Measurements from ENCODE around the gene PPFIA2.

PPFIA2 gene

DNA sequence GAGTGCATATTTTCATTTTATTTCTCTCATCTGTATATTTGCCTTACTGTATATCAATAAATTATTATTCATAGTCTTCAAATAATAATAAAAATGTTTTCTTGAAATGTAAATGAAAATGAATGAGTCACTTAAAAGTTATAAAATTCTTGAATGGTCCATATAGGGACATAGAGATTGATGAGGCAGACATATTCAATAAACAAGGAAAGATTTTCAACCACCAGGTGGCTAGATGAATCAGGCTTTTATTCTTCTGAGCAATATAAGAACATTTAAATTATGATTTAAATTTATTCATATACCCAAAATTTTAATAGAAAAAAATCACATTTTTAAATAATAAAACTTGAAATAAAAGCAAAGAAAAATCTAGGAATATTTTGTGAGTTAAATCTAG lies 431.7 kb downstream of the PPFIA2 start:
- no peak for DNase-seq
- intact Hi-C loops (cut with DNase I): no loop called here

DNA sequence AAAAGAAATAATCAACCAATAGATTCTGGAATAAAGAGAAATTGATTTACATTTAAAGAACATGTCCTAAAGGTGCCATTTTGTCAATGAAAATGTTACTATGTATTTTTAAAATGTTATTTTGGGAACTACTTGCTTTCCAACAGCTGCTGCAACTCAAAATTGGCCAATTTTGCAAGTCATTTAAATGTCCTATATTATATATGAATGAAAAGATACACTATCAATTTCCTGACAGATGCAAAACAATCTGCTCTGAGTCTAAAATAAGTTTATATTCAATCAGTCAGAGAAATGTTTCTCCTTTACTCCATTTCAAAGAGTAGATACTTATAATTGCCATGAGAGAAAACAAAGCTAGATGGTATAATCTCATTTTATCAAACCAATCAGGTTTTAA lies 434.1 kb downstream of the PPFIA2 start:
- intact Hi-C loops (cut with DNase I): no loop called here
- no peak for DNase-seq

DNA sequence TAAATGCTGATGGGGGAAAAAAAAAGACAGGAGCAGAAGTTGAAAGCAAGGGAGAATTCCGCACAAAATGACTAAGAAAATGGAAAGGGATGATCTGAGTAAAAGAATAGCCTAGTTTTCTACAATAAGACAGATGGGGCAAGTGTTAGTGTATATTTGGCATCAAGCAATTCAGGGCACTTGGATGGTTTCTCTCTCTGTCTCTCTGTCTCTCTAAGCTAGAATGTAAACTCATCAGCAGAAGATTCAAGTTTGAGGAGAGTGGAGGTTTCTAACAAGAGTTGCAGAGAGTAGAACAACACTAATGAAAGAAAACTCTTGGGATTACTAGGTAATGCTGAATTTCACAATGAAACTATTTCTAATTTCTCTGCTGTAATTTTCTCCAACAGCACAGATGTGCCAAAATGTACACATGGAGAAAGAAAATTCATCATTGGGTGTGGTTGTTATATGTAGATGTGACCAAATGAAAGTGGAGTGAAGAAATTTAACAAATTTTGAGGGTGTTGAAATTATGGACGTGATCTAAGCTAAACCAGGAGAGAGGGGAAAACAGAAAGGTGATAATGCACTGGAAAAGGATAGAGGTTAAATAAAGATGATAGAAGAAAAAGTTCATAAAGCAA lies 444.1 kb downstream of the PPFIA2 start:
- DNase-seq: no peak

DNA sequence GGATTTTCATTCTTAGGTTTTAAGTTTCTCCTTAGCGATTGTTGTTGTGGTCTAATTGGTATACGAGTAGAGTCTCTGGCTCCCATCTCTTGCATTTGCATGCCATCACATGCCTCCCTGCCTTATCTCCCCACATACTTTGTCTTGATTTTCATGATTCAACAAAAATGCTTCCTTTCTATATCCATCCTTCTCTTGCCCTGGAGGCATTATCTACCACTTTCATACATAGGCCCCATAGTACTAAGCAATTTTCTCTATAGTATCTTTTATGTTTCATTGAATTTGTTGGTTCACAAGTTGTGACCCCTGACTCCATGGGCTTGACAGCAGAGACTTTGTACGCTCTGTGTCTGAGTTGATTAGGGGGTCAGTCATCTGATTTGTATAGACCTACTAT lies 455.2 kb downstream of the PPFIA2 start:
- intact Hi-C loops (cut with DNase I): no loop called here

More for the DNA sequence above, 444.1 kb downstream of the PPFIA2 start:
- intact Hi-C loops (cut with DNase I): no loop called here

DNA sequence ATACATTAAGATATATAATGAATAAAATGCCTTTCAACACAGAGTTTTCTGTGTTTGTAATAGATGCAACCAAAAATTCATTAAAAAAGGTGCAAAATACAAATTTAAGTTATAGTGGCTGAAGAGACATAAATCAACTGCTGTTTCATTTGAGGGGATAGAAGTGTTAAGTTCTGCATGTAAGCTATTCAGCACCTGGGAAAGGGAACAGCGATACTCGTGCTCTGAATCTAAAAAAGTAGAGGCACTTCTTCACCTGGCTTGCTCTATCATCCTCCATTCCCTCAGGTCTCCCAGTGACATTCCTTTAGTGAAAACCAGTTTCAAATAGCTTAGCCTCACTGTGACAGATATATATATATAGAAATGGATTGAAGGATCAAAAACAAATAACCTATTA lies 458.7 kb downstream of the PPFIA2 start:
- DNase-seq: no peak
- intact Hi-C loops (cut with DNase I): no loop called here

More for the DNA sequence above, 455.2 kb downstream of the PPFIA2 start:
- DNase-seq: no peak

DNA sequence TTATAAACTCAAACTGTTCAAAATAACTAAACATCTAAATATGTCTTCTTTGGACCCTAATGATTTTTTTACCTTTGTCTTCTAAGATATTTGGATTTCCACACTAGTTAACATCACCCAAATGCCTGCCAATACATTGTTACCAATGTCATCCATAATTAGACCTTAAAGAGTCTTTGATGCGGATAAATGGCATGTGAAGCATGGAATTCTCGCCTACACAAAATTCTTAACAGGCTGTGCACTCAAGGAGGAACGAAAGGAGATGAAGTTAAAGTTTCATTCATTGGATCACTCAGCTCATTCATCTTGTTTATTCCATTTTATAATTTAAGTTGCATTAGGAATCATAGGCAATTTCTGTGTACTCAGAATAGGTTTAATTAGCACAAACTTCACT lies 461.5 kb downstream of the PPFIA2 start:
- peak in 4 of 42 donors; percentile 9 to 42 (median 28) for DNase-seq
- intact Hi-C loops (cut with DNase I): no loop called here

DNA sequence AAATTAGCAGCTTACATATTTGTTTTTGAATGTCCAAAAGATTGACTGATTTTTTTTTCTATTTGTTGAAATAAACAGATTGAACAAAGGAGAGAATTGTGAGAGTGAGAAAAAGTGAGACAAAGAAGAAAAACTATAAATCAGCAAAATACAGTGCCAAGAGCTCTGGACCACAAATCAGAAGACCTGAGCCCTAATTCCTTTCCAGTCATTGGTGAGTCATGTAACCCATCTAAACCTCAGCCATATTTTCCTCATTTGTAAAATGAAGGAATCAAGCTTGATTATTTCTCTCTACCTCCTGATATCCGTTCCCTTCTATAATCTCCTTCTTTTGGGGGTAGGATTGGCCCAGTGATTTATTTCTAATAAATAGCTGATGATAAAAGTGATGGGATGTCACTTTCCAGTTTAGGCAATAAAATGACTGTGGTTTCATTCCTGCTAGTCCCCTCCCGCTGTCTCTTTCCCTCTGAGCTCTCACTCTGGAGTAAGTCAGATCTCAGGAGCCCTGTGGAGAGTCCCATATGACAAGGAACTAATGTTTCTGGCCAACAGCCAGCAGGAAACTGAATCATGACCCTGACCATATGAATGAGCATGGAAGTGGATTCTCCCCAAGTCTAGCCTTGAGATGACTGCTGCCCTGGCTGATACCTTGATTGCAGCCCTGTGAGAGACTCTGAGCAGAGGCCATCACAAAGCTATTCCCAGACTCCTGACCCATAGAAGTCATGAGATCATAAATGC lies 462.4 kb downstream of the PPFIA2 start:
- DNase-seq: peak in 2 of 42 donors; percentile 16 to 41
- intact Hi-C loops (cut with DNase I): no loop called here

DNA sequence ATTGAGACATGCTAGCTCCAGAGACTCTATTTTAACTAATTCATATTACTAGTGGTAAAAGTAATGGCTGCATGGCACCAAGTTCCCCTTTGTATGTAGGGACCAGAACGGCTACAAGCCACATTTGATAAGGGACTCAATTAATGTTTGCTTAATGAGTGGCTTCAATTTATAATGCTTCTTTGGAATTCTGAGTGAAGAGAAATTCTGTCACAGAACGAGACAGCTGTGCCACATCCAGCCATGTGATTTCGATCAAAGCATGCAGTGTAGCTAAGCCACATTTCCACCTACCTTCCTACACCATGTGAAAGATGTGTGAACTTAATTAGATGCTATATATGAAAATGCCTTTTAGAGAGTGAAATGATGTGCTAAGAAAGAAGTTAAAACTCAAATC lies 463.9 kb downstream of the PPFIA2 start:
- DNase-seq: peak in 28 of 42 donors; percentile 6 to 67 (median 24)

DNA sequence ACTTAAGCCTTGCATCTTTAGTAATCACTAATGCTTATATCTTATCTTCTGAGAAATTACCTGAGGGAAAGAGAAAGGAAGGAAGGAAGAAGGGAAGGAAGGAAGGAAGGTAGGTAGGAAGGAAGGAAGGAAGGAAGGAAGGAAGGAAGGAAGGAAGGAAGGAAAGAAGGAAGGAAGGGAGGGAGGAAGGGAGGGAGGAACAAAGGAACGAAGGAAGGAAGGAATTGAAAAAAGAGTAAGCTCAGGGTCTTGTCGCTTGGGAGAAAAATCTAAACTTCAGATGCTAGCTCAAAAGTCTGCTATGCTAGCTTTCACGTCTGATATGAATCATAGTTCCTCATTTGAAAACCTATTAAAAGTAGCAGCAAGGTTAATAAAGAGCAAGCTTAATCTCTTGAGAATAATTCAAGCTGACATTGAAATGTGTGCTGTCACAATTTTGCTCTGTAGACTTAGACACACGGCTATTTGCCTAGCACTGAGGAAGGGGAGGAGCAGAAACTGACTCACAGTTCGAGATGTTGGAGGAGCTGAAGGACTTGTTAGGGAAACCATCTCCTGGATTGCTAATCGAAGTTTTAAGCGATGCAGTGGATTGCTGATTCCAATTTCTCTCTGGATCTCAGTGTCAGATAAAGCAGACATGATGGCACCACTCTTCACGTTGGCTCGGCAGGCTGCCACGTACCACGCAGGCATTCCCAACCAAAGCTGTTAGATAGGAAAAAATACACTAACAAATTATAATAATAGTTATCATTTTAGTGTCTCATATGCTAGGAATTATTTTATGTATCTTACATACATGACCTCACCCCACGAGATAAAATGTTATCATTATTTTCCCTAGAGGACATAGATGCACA lies 464.6 kb downstream of the PPFIA2 start:
- intact Hi-C loops (cut with DNase I): no loop called here
- peak in 35 of 42 donors; percentile 2 to 82 (median 37) for DNase-seq

More for the DNA sequence above, 463.9 kb downstream of the PPFIA2 start:
- intact Hi-C loops (cut with DNase I): no loop called here

DNA sequence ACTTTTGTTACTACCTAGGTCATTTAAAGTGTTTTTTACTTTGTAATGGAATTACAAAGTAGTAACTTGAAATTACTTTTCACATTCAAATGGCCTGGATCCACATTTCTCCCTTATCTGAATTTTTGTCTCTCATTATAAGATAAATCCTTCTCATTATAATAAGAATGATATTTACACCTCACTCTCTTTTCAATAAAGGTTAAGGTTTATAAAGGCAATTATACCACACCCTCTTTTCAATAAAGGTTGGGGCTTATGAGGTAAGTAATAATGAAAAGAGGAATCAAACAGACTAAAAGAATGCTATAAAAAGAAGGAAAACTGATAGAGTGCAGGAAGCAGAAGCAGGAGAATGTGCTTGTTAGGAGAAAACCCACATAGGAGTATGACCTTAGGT lies 470.5 kb downstream of the PPFIA2 start:
- no peak for DNase-seq
- intact Hi-C loops (cut with DNase I): no loop called here

DNA sequence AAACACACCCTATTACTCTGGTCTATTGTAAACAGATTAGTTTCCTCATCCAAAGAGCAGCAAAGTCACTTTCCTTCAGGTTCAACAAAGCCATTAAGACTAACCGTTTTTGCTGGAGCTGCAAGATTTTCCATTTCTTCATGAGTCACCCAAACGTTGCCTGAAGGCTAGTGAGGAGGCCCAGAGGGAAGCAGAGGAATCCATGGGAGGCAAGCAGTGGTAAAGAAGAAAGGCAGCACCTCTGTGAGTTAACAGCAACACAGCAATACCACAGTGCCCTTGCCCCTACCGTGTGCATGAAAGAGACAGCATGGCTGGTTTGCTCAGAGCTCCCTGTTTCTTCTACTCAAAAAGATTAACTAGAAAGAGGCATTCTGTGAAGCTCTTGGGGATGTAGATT lies 475.0 kb downstream of the PPFIA2 start:
- intact Hi-C loops (cut with DNase I): no loop called here
- DNase-seq: no peak

DNA sequence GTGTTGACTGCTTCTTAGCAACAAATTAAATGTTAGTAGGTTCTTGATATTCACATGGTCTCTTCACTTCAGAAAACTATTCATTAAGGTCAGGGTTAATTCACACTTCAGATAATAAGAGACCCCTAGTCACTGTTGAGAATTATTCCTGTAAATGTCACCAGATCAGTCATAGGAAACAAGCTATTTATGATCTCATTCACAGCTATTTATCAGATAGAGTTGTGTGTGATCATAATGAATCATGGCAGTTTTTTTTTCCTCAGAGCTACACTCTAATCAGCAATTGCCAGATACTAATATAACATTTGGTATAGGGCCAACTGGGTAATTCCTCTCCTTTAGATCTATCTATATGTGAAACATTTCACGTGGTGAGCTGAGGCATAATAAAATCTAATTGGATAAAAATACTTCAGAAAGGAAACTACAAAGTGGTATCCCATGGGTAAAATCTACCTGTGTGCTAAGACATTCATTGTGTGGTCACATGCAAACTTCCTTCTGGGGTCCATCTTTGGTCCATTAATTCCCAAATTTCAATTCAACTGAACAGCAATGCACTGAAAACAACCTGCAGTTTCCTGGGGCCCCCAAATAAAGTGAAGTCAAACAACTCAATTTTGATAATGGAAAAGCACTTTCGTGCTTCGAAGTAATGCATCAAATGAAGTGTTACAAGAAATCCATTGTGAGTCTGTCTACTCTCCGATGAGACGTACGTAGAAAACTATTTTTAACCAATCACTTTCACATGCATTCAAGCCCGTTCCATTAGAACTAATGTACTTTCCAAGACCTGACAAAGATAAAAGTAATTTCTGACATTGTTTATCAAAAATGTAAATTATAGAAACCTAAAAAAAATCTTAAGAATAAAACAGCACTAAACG lies 484.3 kb downstream of the PPFIA2 start:
- DNase-seq: no peak
- intact Hi-C loops (cut with DNase I): no loop called here

DNA sequence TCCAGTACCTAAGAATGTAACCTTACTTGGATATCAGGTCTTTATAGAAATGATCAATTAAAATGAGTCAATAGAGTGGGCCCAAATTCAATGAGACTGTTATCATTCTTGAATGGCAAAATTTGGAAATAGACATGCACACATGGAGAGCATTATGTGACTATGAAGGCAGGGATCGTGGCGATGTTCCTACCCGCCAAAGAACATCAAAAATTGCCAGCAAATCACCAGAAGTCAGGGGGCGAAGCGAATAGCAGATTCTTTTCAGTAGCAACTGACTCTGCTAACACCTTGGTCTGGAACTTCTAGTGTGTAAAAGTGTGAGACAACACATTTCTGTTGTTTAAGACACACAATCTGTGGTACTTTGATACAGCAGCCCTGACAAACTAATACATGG lies 488.8 kb downstream of the PPFIA2 start:
- no peak for DNase-seq
- intact Hi-C loops (cut with DNase I): no loop called here

DNA sequence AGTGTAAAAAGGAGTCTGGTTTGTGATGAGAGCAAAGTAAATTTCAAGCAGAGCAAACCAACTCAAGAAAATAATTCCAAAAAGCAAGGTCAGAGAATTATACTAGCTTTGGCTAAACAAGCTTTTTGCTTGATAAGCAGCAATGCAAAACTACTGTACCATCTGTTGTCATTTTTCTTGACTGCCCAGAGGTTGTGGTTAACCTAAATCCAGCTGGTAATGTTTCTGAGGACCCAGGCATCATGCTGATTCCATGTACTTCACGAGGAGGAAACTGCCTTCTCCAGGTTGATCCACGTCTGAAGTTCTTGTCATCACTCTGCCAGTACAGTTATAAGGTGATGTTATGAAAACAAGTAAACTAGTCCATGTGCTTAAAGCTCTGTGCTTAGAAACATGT lies 496.1 kb downstream of the PPFIA2 start:
- intact Hi-C loops (cut with DNase I): no loop called here

DNA sequence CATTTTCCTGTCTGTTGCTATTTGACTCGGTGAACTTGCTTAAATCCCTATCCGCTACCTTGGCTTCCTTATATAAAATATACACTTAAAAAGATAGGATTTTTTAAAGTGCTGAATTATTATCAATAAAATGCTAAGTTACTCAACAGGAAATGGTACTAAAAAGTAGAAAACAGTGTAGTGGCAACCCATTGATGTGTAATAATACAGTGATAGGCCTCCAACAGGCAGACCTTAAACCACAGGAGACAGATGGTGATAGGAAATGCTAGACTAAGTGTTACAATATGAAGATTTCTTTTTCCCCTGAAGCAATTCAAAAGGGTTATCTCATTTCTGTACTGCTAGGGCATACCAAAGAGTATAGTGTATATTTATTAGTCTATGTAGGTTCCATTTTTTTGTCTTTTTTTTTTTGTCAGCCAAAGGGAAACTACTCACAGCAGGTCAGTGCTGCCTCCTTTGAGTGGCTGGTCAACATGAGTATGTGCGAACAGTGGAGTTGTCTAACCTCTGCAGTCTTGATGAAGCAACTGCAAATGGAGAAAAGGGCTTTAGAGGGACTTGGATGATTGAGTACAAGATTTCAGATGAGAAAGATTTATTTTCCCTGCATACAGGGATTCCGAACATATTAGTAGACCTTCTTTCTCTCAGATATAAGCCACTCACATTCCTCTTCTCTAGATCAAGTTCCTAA lies 497.5 kb downstream of the PPFIA2 start:
- intact Hi-C loops (cut with DNase I): no loop called here

More for the DNA sequence above, 496.1 kb downstream of the PPFIA2 start:
- no peak for DNase-seq

DNA sequence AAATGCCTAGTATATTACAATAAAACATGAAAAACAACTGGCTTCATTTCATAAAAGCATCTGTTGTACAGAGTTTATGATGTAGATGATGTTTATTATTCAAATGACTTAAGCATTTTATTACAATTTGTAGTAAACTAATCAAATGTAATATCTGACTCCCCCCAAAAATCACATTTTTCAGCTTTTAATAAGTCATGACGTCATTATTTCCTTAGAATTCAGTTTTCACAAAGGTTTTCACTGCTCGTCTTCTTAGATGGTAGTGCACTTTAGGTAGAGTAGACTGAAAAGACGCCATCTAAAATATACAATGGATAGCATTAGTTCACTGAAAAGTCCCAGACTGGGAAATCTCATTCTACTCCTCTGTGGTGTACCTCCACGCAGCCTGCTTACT lies 499.8 kb downstream of the PPFIA2 start:
- DNase-seq: no peak
- intact Hi-C loops (cut with DNase I): no loop called here

More for the DNA sequence above, 497.5 kb downstream of the PPFIA2 start:
- DNase-seq: no peak

DNA sequence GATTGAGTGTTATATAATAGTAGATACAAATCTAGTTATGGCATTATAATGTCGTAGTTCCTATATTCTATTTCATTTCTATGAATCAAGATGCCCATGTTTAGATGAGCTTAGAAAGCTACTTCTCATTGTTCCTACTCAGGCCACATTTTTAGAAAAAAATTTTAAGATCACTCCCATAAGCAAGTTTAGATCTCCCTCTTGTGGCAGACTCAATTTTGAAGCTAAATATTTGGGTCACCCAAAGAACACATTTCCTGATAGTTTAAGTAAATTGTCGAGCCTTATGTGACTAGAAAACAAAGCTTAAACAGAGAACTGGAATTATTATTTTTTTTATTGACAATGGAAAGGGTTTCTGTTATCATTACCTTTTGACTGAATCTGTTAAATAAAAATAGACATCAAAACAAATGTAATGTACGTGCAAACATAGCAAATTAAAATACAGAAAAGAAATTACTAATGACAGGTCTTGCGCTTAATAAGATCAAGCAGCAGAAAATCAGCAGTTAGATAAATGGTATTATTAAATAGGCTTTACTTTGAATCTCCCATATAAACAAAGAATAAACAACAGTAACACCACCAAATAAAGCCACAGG lies 501.1 kb downstream of the PPFIA2 start:
- DNase-seq: peak in 1 of 42 donors; percentile 58
- intact Hi-C loops (cut with DNase I): no loop called here

DNA sequence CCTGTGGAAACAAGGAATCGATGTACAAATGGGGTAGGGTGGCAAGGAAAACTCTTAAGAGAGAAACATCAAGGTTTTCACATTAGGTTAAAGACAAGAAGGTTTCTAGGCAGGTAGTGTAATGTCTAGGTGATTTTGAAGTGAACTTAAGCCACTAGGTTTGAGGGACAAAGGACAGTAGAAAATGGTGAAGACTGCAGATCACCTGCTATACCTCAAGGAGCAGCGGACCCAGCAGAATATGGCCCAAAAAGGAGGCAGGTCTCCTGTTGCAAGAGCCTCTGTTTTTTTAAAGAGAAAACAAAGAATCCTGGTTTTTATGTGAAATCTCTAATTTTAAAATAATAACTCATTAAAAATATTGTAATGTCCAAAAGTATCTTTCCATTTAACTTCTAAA lies 503.2 kb downstream of the PPFIA2 start:
- DNase-seq: no peak
- intact Hi-C loops (cut with DNase I): no loop called here
